GM12878 (cell line): ENCODE results near the gene SAFB. TPM values are rescaled to one million over a fixed set of nuclear protein-coding genes. Genes with fewer than 3 reads are reported as not detected.
A peak's percentile ranks its signal among the peaks of the same experiment; 100 is the strongest.

Source experiments
- ATAC-seq: fragments of 200-7000 bp; cut with Tn5 transposase; 3 replicates; pipeline ENCODE4 v1.9.1; 2020; ENCODE audit warnings: mild to moderate bottlenecking, moderate library complexity
- BruUV-seq: library from RNA; stranded (reverse); fragments of 400-500 nt; replicated peaks from 2 replicates; lab custom pipeline; 2021; lab: Mats Ljungman, UMichigan
- CTCF ChIA-PET: fragments of 300-600 bp; sonication (Branson Sonifier 250); formaldehyde crosslinking; extraction: SDS; loops from one replicate; lab custom pipeline; 2021; ENCODE audit warnings: inconsistent platforms; lab: Yijun Ruan, JAX
- POLR2A ChIA-PET: fragments of 350-600 bp; formaldehyde crosslinking; extraction: SDS; loops from one replicate; lab custom pipeline; 2021; ENCODE audit warnings: inconsistent platforms; lab: Charles Lee
- RAD21 ChIA-PET: fragments of 300-600 bp; sonication (Branson Sonifier 250); formaldehyde crosslinking; loops from one replicate; lab custom pipeline; 2023; ENCODE audit warnings: antibody characterized with exemption; ENCODE audit not compliant: unreplicated experiment; lab: Charles Lee
- SMC1A ChIA-PET: fragments of 300-600 bp; sonication (Branson Sonifier 250); formaldehyde crosslinking; loops from one replicate; lab custom pipeline; 2023; ENCODE audit not compliant: unreplicated experiment, uncharacterized antibody; lab: Charles Lee
- DNase-seq: peaks from one replicate; pipeline ENCODE4 v3.0.0-alpha.2; 2011; ENCODE audit warnings: low read depth, low spot score
- FAIRE-seq: peaks from 3 replicates; lab custom pipeline; 2011; peaks lifted over from hg19 to GRCh38; lab: Jason Lieb, UNC
- H2AFZ ChIP-seq: 2 replicates; pipeline ENCODE4 v1.6.0; 2011; ENCODE audit warnings: low read depth, low read length, control low read depth; ENCODE audit not compliant: control insufficient read depth
- H3K27ac ChIP-seq: 2 replicates; pipeline ENCODE4 v1.5.1; 2011; ENCODE audit warnings: control low read depth; ENCODE audit not compliant: control insufficient read depth, insufficient read depth
- H3K27me3 ChIP-seq, 2 experiments: replicated peaks in 1 of 2; 2 replicates each; pipeline versions ENCODE4 v1.6.0 to v1.6.1; 2011; ENCODE audit warnings: low read length in 1 of 2; ENCODE audit not compliant: control insufficient read depth in 2 of 2, insufficient read depth in 2 of 2
- H3K36me3 ChIP-seq, 2 experiments: 2 replicates each; pipeline ENCODE4 v1.5.1; 2011; ENCODE audit warnings: low read length in 1 of 2; ENCODE audit not compliant: control insufficient read depth in 2 of 2, insufficient read depth in 2 of 2
- H3K4me1 ChIP-seq: 2 replicates; pipeline ENCODE4 v1.6.1; 2011; ENCODE audit warnings: mild to moderate bottlenecking, low read length, moderate library complexity, mixed read lengths; ENCODE audit not compliant: control insufficient read depth, insufficient read depth
- H3K4me2 ChIP-seq: 2 replicates; pipeline ENCODE4 v1.6.0; 2011; ENCODE audit warnings: control low read depth; ENCODE audit not compliant: control insufficient read depth, insufficient read depth
- H3K4me3 ChIP-seq: fragments of 200-600 bp; sonication (generic); 2 replicates; pipeline ENCODE4 v1.5.1; 2016
- H3K79me2 ChIP-seq: 2 replicates; pipeline ENCODE4 v1.6.0; 2011; ENCODE audit warnings: low read length; ENCODE audit not compliant: control insufficient read depth, insufficient read depth
- H3K9ac ChIP-seq: 2 replicates; pipeline ENCODE4 v1.8.0; 2011; ENCODE audit warnings: low read length, control low read depth, mixed read lengths; ENCODE audit not compliant: control insufficient read depth, insufficient read depth
- H3K9me3 ChIP-seq: replicated peaks from 3 replicates; pipeline ENCODE4 v1.5.1; 2011; ENCODE audit warnings: mild to moderate bottlenecking, low read length; ENCODE audit not compliant: control insufficient read depth, insufficient read depth
- H4K20me1 ChIP-seq: 2 replicates; pipeline ENCODE4 v1.6.0; 2011; ENCODE audit not compliant: control insufficient read depth, insufficient read depth
- PKNOX1 ChIP-seq: fragments of 450-650 bp; IDR thresholded peaks from 2 replicates; pipeline ENCODE4 v1.6.1; 2016; ENCODE audit warnings: mild to moderate bottlenecking
- POLR2A ChIP-seq: IDR thresholded peaks from 2 replicates; pipeline ENCODE4 v1.6.1; 2011; ENCODE audit warnings: low read depth, mild to moderate bottlenecking, low read length
- WGBS: methylation state at CpG from one replicate; pipeline ENCODE4 v1.1.6; 2016; ENCODE audit warnings: low lambda C conversion rate; ENCODE audit not compliant: insufficient replicate concordance, insufficient coverage; ENCODE audit errors: missing lambda C conversion rate; 5-methylcytosine and 5-hydroxymethylcytosine counted together
- in situ Hi-C: fragments of 300-500 bp; cut with MboI; formaldehyde crosslinking; loops from 9 replicates; pipeline ENCODE4 v1.14.3; 2018; ENCODE audit warnings: mixed read lengths
- intact Hi-C: fragments of 100-400 bp; cut with micrococcal nuclease; formaldehyde crosslinking; loops from one replicate; pipeline ENCODE4 v1.14.2; 2022; ENCODE audit not compliant: unreplicated experiment
- polyA plus RNA-seq, 11 experiments: library from polyadenylated mRNA; depleted of rRNA in 4 of 11; unstranded in 6 of 11; stranded (reverse) in 5 of 11; fragments of >200 nt; fragmentation: Nextera tagmentation in 4 of 11; fragmentation: Illumina TruSeq in 1 of 11; extraction: Ambion mirVana in 4 of 11; extraction: Trizol in 1 of 11; gene quantifications; 1 replicate in 1 of 11; 2 replicates in 10 of 11; pipeline versions ENCODE4 v1.2.1 to v1.2.3, GENCODE V29; 2011 to 2016; ENCODE audit warnings: inconsistent platforms in 2 of 11, missing spikeins in 2 of 11, low read depth in 1 of 11
- total RNA-seq, 4 experiments: library from RNA; depleted of rRNA in 3 of 4; stranded (reverse); fragments of >200 nt in 3 of 4; fragmentation: Illumina TruSeq in 1 of 4; extraction: Trizol in 1 of 4; gene quantifications; 2 replicates each; pipeline versions ENCODE4 v1.2.1 to v1.2.3, GENCODE V29; 2013 to 2021
- TF ChIP-seq, protein P1 (sequence below): IDR thresholded peaks from 2 replicates; pipeline ENCODE4 v1.6.1; 2012; ENCODE audit warnings: low read depth, low read length, improper control_type of control experiment

Gene SAFB
- total and polyA plus RNA-seq, 10 of the 15 experiments (the other 5 are each of a cell fraction or from before 2014, with no cell fraction given) = 1.6 to 131 (median 61.2) TPM

DNA sequence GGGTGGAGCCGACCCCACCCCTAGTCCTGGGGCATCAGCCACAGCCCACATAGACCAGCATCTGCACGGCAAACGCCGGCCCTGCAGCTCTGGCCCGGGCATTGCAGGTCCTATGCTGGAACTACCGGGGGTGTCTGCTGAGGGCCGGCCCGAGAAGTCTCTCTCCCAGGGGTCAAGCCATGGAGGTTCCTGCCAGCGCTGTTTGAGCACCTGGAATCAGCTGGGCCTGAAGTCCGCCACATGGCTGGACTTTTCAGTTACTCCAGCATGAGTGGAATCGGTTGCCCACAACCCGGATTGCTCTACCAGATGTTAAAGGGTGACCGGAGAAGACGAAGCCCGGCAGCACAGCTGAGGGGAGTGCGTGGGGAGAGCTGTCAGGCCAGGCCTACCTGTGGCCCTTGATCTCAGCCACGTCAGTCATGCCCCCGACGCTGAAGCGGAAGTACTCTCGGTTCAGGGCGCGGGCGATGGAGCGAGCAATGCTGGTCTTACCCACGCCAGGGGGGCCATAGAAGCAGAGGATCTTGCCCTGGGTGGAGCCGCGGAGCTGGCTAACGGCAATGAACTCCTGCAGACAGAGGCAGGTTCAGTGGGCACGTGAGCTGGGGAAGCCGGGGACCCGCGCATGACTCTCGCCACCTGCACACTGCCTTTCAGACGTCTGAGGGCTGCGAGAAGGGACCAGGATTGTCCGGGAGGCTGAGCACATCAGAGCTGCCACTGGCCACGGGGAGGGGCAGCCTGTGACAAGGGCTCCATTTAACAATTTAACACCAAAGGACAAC lies 75.9 kb downstream of the SAFB start:
- POLR2A ChIA-PET = no interaction called here

More for the DNA sequence above, 75.9 kb downstream of the SAFB start:
- in situ Hi-C loops (no loop called here), intact Hi-C loops (no loop called here)
- Histone ChIP-seq H4K20me1 (no peaks in the 10 kb centered on the region; the same call in 1 of the 2 replicates), H3K36me3 (peaks cover 15 to 51% of the 10 kb centered on the region in 2 experiments), H2AFZ (no peak overlapping the region), H3K27ac (no peak overlapping the region), H3K79me2 (peaks cover 8% of the 10 kb centered on the region), H3K4me1 (0 out of 2 replicates have a peak, but pooled peaks cover 3% of the 10 kb centered on the region), H3K9ac (no peak overlapping the region), H3K4me2 (no peak overlapping the region), H3K27me3 (no peaks in the 10 kb centered on the region), H3K4me3 (no peak overlapping the region), H3K9me3 (no peaks in the 10 kb centered on the region; the same call in 2 of the 3 replicates)
- BruUV-seq = no TSS peak
- ChIA-PET RAD21 (no interaction called here), SMC1A (no interaction called here), CTCF (interaction anchor here (3.4 kb wide), 1 partner anchor 9 kb away, joined by 18 read pairs; the partner anchor contains the start of gene RPL36)
- WGBS = 74% methylated on average over 37 of the region's 38 CpGs
- TF ChIP-seq PKNOX1 = 0 out of 2 replicates have a peak, but pooled peaks have one; percentile 16
- TF ChIP-seq POLR2A = peak; percentile 62
- TF ChIP-seq, protein P1, sequence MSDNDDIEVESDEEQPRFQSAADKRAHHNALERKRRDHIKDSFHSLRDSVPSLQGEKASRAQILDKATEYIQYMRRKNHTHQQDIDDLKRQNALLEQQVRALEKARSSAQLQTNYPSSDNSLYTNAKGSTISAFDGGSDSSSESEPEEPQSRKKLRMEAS = no peak
- ATAC-seq = peak; percentile 7
- no peak for DNase-seq
- FAIRE-seq = no peak
